A549 (cell line): ENCODE measurements around the gene COL4A5. TPM values are rescaled to one million over a fixed set of nuclear protein-coding genes. Genes with fewer than 3 reads are reported as not detected.

Source experiments
- ATAC-seq, 2 experiments: fragments of 200-7000 bp in 1 of 2; fragments of >200 bp in 1 of 2; cut with Nextera tagmentation in 1 of 2; cut with Tn5 transposase in 1 of 2; 3 replicates each; pipeline versions ENCODE4 v1.8.0 to v1.9.1; 2018 to 2020; ENCODE audit warnings: mild to moderate bottlenecking in 1 of 2, moderate library complexity in 1 of 2
- CTCF ChIA-PET: fragments of 300-600 bp; sonication (Branson Sonifier 250); formaldehyde crosslinking; extraction: SDS; loops from one replicate; lab custom pipeline; 2021; ENCODE audit warnings: antibody characterized with exemption, inconsistent platforms; lab: Yijun Ruan, JAX
- POLR2A ChIA-PET: fragments of 350-600 bp; formaldehyde crosslinking; extraction: SDS; loops from one replicate; lab custom pipeline; 2021; ENCODE audit warnings: antibody characterized with exemption, inconsistent platforms; lab: Yijun Ruan, JAX
- DNase-seq, 2 experiments: peaks; one replicate each; pipeline versions ENCODE4 v3.0.0 to v3.0.0-alpha.2; 2011 to 2016; ENCODE audit warnings: low read depth in 1 of 2, low spot score in 1 of 2
- FAIRE-seq: peaks from 2 replicates; lab custom pipeline; 2011; peaks lifted over from hg19 to GRCh38; lab: Jason Lieb, UNC
- H3K27ac ChIP-seq, 2 experiments: fragments of >200 bp; sonication (Bioruptor Twin); formaldehyde crosslinking; 3 replicates each; pipeline ENCODE4 v1.5.1; 2016 to 2017
- H3K4me1 ChIP-seq: fragments of >200 bp; sonication (Bioruptor Twin); formaldehyde crosslinking; 3 replicates; pipeline ENCODE4 v1.6.1; 2016
- H3K4me2 ChIP-seq: fragments of >200 bp; sonication (Bioruptor Twin); formaldehyde crosslinking; 3 replicates; pipeline ENCODE4 v1.6.1; 2016
- H3K4me3 ChIP-seq: fragments of >200 bp; sonication (Bioruptor Twin); formaldehyde crosslinking; 3 replicates; pipeline ENCODE4 v1.5.1; 2016
- H3K9me3 ChIP-seq: fragments of >200 bp; sonication (Bioruptor Twin); formaldehyde crosslinking; 3 replicates; pipeline ENCODE4 v1.6.1; 2016
- BCL3 ChIP-seq: fragments of >200 bp; sonication (Bioruptor Twin); formaldehyde crosslinking; IDR thresholded peaks from 3 replicates; pipeline ENCODE4 v1.6.1; 2016
- CHD2 ChIP-seq: fragments of 150-350 bp; IDR thresholded peaks from 2 replicates; pipeline ENCODE4 v1.6.1; 2014; ENCODE audit warnings: low read length; ENCODE audit not compliant: partially characterized antibody
- CHD4 ChIP-seq: fragments of 200-600 bp; sonication (generic); IDR thresholded peaks from 2 replicates; pipeline ENCODE4 v1.6.1; 2016; ENCODE audit warnings: antibody characterized with exemption, mild to moderate bottlenecking, borderline replicate concordance
- EHF ChIP-seq: fragments of 250-450 bp; sonication (Bioruptor Pico); IDR thresholded peaks from 2 replicates; pipeline ENCODE4 v1.5.0; 2020; ENCODE audit warnings: mild to moderate bottlenecking
- EHMT2 ChIP-seq: fragments of 200-600 bp; sonication (generic); IDR thresholded peaks from 2 replicates; pipeline ENCODE4 v1.6.1; 2016; ENCODE audit warnings: antibody characterized with exemption, low read depth, mild to moderate bottlenecking, moderate library complexity
- FOSB ChIP-seq: fragments of 250-450 bp; sonication (Bioruptor Pico); IDR thresholded peaks from 2 replicates; pipeline ENCODE4 v1.5.0; 2020; ENCODE audit warnings: mild to moderate bottlenecking, moderate library complexity
- HES2 ChIP-seq: fragments of >200 bp; sonication (Bioruptor Twin); formaldehyde crosslinking; IDR thresholded peaks from 2 replicates; pipeline ENCODE4 v1.6.1; 2016
- HEYL ChIP-seq: fragments of 250-450 bp; sonication (Bioruptor Pico); IDR thresholded peaks from 2 replicates; pipeline ENCODE4 v1.8.0; 2021; ENCODE audit warnings: mild to moderate bottlenecking, moderate library complexity
- JUN ChIP-seq, 2 experiments: fragments of >200 bp; sonication (Bioruptor Twin); formaldehyde crosslinking; IDR thresholded peaks; 2 replicates in 1 of 2; 3 replicates in 1 of 2; pipeline ENCODE4 v1.6.1; 2016 to 2017
- MAFK ChIP-seq: fragments of 450-650 bp; IDR thresholded peaks from 2 replicates; pipeline ENCODE4 v1.6.1; 2014; ENCODE audit not compliant: partially characterized antibody
- MYC ChIP-seq: IDR thresholded peaks from 2 replicates; pipeline ENCODE4 v1.6.1; 2012; ENCODE audit warnings: mild to moderate bottlenecking, inconsistent platforms, low read length, improper control_type of control experiment, borderline replicate concordance
- NFE2L2 ChIP-seq: fragments of 150-350 bp; conservative IDR thresholded peaks from 2 replicates; pipeline ENCODE4 v1.6.1; 2014; ENCODE audit warnings: low read length
- POLR2A ChIP-seq: IDR thresholded peaks from 2 replicates; pipeline ENCODE4 v1.6.1; 2012; ENCODE audit warnings: mild to moderate bottlenecking, low read length
- POLR2AphosphoS2 ChIP-seq: conservative IDR thresholded peaks from 2 replicates; pipeline ENCODE4 v1.6.1; 2012; ENCODE audit warnings: low read length, improper control_type of control experiment, inconsistent platforms
- RCOR1 ChIP-seq: fragments of 150-350 bp; IDR thresholded peaks from 2 replicates; pipeline ENCODE4 v1.6.1; 2014; ENCODE audit warnings: antibody characterized with exemption, low read length, low read depth
- RFX5 ChIP-seq: fragments of 450-650 bp; IDR thresholded peaks from 2 replicates; pipeline ENCODE4 v1.7.1; 2014; ENCODE audit warnings: antibody characterized with exemption, mild to moderate bottlenecking, moderate library complexity
- SREBF2 ChIP-seq: fragments of 450-650 bp; IDR thresholded peaks from 2 replicates; pipeline ENCODE4 v1.6.1; 2014; ENCODE audit warnings: mild to moderate bottlenecking, moderate library complexity
- ZC3H11A ChIP-seq: fragments of 450-650 bp; IDR thresholded peaks from 2 replicates; pipeline ENCODE4 v1.6.1; 2014; ENCODE audit warnings: antibody characterized with exemption, mild to moderate bottlenecking
- ZSCAN20 ChIP-seq: fragments of 250-450 bp; sonication (Bioruptor Pico); IDR thresholded peaks from 2 replicates; pipeline ENCODE4 v1.8.0; 2022; ENCODE audit warnings: mild to moderate bottlenecking, moderate library complexity
- WGBS: methylation state at CpG from one replicate; pipeline ENCODE4 v1.1.6; 2017; ENCODE audit errors: missing lambda C conversion rate; 5-methylcytosine and 5-hydroxymethylcytosine counted together
- polyA plus RNA-seq, 4 experiments: library from polyadenylated mRNA; depleted of rRNA in 3 of 4; stranded (reverse); fragments of >200 nt; fragmentation: RNase III in 1 of 4; extraction: RNeasy Plus Mini Kit Qiagen cat#74134 plus additional on column Dnase treatment in 1 of 4; gene quantifications; 2 replicates in 3 of 4; 3 replicates in 1 of 4; pipeline ENCODE4 v1.2.3, GENCODE V29; 2011 to 2017
- TF ChIP-seq, protein P1 (sequence below): IDR thresholded peaks from 2 replicates; pipeline ENCODE4 v1.6.1; 2012; ENCODE audit warnings: low read depth, borderline replicate concordance
- TF ChIP-seq, protein P2 (sequence below): fragments of 200-600 bp; sonication (generic); IDR thresholded peaks from 2 replicates; pipeline ENCODE4 v1.6.1; 2016; ENCODE audit warnings: antibody characterized with exemption, mild to moderate bottlenecking, moderate library complexity
- TF ChIP-seq, protein P3 (sequence below): IDR thresholded peaks from 2 replicates; pipeline ENCODE4 v1.6.1; 2012

The COL4A5 gene
- polyA plus RNA-seq, 2 of the 4 experiments (the other 2 are of a cell fraction) = 17.5 to 48.6 TPM

GRCh38 chrX:108702530-108702929, 262.9 kb downstream of the COL4A5 start:
- ChIA-PET CTCF (interaction anchor here (0.6 kb wide), 1 partner anchor 809 kb away, joined by 4 read pairs; no protein-coding TSS in a partner anchor), POLR2A (no interaction called here)
- Histone ChIP-seq H3K4me3 (no peak overlapping the region), H3K4me2 (no peak overlapping the region), H3K4me1 (no peaks in the 10 kb centered on the region), H3K9me3 (no peaks in the 10 kb centered on the region), H3K27ac (no peak overlapping the region)
- 71% methylated on average over 1 of the region's 1 CpG for WGBS
- ATAC-seq (no peak), DNase-seq (no peak)
- TF ChIP-seq SREBF2 = no peak
- TF ChIP-seq MYC = no peak
- no peak for TF ChIP-seq POLR2AphosphoS2
- TF ChIP-seq, all 56 proteins: peak for 0
- FAIRE-seq = no peak

- 75% methylated on average over 2 of the region's 2 CpGs for WGBS
- no peak for FAIRE-seq
- ChIA-PET CTCF (interaction anchor here (0.7 kb wide), 1 partner anchor 31 kb away, joined by 3 read pairs; no protein-coding TSS in a partner anchor), POLR2A (no interaction called here)
- no peak overlapping the region for H3K4me3 ChIP-seq
- ATAC-seq = no peak
- DNase-seq = no peak
- H3K4me2 ChIP-seq = no peak overlapping the region
- H3K4me1 ChIP-seq = no peaks in the 10 kb centered on the region
- TF ChIP-seq, protein P1, sequence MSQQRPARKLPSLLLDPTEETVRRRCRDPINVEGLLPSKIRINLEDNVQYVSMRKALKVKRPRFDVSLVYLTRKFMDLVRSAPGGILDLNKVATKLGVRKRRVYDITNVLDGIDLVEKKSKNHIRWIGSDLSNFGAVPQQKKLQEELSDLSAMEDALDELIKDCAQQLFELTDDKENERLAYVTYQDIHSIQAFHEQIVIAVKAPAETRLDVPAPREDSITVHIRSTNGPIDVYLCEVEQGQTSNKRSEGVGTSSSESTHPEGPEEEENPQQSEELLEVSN = no peak
- peak; percentile 74 for TF ChIP-seq NFE2L2
- TF ChIP-seq MAFK = peak; percentile 82
- no peak overlapping the region for H3K27ac ChIP-seq
- H3K9me3 ChIP-seq = no peaks in the 10 kb centered on the region
These were observed 265.2 kb downstream of the COL4A5 start for GRCh38 chrX:108704839-108705238.

- DNase-seq (no peak), FAIRE-seq (no peak), ATAC-seq (no peak)
- ChIA-PET POLR2A (no interaction called here), CTCF (interaction anchor here (0.9 kb wide), 1 partner anchor 14 kb away, joined by 3 read pairs; no protein-coding TSS in a partner anchor)
- 33% methylated on average over 1 of the region's 1 CpG for WGBS
- H3K9me3 ChIP-seq = no peaks in the 10 kb centered on the region
- no peak overlapping the region for H3K4me2 ChIP-seq
- H3K4me3 ChIP-seq = no peak overlapping the region
- H3K27ac ChIP-seq = no peak overlapping the region
- H3K4me1 ChIP-seq = no peaks in the 10 kb centered on the region
- TF ChIP-seq, protein P2, sequence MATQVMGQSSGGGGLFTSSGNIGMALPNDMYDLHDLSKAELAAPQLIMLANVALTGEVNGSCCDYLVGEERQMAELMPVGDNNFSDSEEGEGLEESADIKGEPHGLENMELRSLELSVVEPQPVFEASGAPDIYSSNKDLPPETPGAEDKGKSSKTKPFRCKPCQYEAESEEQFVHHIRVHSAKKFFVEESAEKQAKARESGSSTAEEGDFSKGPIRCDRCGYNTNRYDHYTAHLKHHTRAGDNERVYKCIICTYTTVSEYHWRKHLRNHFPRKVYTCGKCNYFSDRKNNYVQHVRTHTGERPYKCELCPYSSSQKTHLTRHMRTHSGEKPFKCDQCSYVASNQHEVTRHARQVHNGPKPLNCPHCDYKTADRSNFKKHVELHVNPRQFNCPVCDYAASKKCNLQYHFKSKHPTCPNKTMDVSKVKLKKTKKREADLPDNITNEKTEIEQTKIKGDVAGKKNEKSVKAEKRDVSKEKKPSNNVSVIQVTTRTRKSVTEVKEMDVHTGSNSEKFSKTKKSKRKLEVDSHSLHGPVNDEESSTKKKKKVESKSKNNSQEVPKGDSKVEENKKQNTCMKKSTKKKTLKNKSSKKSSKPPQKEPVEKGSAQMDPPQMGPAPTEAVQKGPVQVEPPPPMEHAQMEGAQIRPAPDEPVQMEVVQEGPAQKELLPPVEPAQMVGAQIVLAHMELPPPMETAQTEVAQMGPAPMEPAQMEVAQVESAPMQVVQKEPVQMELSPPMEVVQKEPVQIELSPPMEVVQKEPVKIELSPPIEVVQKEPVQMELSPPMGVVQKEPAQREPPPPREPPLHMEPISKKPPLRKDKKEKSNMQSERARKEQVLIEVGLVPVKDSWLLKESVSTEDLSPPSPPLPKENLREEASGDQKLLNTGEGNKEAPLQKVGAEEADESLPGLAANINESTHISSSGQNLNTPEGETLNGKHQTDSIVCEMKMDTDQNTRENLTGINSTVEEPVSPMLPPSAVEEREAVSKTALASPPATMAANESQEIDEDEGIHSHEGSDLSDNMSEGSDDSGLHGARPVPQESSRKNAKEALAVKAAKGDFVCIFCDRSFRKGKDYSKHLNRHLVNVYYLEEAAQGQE = no peak
- TF ChIP-seq EHMT2 = no peak
- no peak for TF ChIP-seq FOSB (CRISPR knock-in tag)
- TF ChIP-seq JUN (IDR thresholded peaks at IDR 0.05) = no peak
- TF ChIP-seq RFX5 = no peak
- TF ChIP-seq CHD4 = no peak
- no peak for TF ChIP-seq MYC
- no peak for TF ChIP-seq POLR2A
- TF ChIP-seq SREBF2 = no peak
- TF ChIP-seq ZSCAN20 = no peak
- TF ChIP-seq MAFK = no peak
- TF ChIP-seq, protein P3, sequence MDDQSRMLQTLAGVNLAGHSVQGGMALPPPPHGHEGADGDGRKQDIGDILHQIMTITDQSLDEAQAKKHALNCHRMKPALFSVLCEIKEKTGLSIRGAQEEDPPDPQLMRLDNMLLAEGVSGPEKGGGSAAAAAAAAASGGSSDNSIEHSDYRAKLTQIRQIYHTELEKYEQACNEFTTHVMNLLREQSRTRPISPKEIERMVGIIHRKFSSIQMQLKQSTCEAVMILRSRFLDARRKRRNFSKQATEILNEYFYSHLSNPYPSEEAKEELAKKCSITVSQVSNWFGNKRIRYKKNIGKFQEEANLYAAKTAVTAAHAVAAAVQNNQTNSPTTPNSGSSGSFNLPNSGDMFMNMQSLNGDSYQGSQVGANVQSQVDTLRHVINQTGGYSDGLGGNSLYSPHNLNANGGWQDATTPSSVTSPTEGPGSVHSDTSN = no peak
- no peak for TF ChIP-seq BCL3
- no peak for TF ChIP-seq ZC3H11A
- no peak for TF ChIP-seq HEYL (CRISPR knock-in tag)
- TF ChIP-seq EHF (CRISPR knock-in tag) = no peak
- TF ChIP-seq RCOR1 = no peak
- TF ChIP-seq HES2 = no peak
- TF ChIP-seq CHD2 = no peak
- TF ChIP-seq, all 56 proteins: peak for 0
These were observed 273.2 kb downstream of the COL4A5 start for GRCh38 chrX:108712886-108713285.
